Fibroblast of lung (primary cell): ENCODE data around the gene LRRK2.

Experiments used
- EZH2 ChIP-seq: IDR thresholded peaks from 2 replicates; pipeline ENCODE4 v1.5.1; 2012; ENCODE audit warnings: low read length, control low read depth, mild to moderate bottlenecking; ENCODE audit errors: missing control alignments
- TF ChIP-seq, protein P1 (sequence below), 2 donors: IDR thresholded peaks in 1 of 2; conservative IDR thresholded peaks in 1 of 2; 1 replicate in 1 of 2; 2 replicates in 1 of 2; pipeline ENCODE4 v1.5.1; 2011 to 2012; ENCODE audit warnings: low read length in 2 of 2, control low read depth in 1 of 2, inconsistent platforms in 1 of 2, low read depth in 1 of 2, mild to moderate bottlenecking in 1 of 2

GRCh38 chr12:40209886-40210285, 14.9 kb upstream of the LRRK2 start:
- TF ChIP-seq, protein P1, sequence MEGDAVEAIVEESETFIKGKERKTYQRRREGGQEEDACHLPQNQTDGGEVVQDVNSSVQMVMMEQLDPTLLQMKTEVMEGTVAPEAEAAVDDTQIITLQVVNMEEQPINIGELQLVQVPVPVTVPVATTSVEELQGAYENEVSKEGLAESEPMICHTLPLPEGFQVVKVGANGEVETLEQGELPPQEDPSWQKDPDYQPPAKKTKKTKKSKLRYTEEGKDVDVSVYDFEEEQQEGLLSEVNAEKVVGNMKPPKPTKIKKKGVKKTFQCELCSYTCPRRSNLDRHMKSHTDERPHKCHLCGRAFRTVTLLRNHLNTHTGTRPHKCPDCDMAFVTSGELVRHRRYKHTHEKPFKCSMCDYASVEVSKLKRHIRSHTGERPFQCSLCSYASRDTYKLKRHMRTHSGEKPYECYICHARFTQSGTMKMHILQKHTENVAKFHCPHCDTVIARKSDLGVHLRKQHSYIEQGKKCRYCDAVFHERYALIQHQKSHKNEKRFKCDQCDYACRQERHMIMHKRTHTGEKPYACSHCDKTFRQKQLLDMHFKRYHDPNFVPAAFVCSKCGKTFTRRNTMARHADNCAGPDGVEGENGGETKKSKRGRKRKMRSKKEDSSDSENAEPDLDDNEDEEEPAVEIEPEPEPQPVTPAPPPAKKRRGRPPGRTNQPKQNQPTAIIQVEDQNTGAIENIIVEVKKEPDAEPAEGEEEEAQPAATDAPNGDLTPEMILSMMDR (conservative IDR thresholded peaks at IDR 0.05 in 1 of 2, IDR thresholded peaks at IDR 0.05 in 1 of 2; ENCODE audit: low read depth in 1 of 2, low read length in 2 of 2): no peak
- no peak for TF ChIP-seq EZH2
